Osteoblast (primary cell): ENCODE data around the gene VASH2. TPM values are rescaled to one million over a fixed set of nuclear protein-coding genes. Genes with fewer than 3 reads are reported as not detected.

Experiments used
- DNase-seq: peaks from one replicate; pipeline ENCODE4 v3.0.0; 2011; ENCODE audit warnings: low spot score, mixed read lengths; ENCODE audit not compliant: insufficient read length; ENCODE audit errors: missing footprints
- H2AFZ ChIP-seq: 2 replicates; pipeline ENCODE4 v1.6.0; 2011; ENCODE audit warnings: mild to moderate bottlenecking, low read length
- H3K27ac ChIP-seq: 2 replicates; pipeline ENCODE4 v1.5.1; 2011; ENCODE audit warnings: mild to moderate bottlenecking, low read depth, low read length, moderate library complexity
- H3K27me3 ChIP-seq: 2 replicates; pipeline ENCODE4 v1.6.0; 2012; ENCODE audit warnings: mild to moderate bottlenecking, control low read depth, inconsistent platforms, low read length, moderate library complexity; ENCODE audit not compliant: insufficient read depth
- H3K36me3 ChIP-seq: 2 replicates; pipeline ENCODE4 v1.5.1; 2011; ENCODE audit warnings: mild to moderate bottlenecking, low read length, control low read depth, moderate library complexity; ENCODE audit not compliant: insufficient read depth
- H3K4me1 ChIP-seq: 2 replicates; pipeline ENCODE4 v1.5.1; 2011; ENCODE audit warnings: mild to moderate bottlenecking, low read length, control low read depth, moderate library complexity; ENCODE audit not compliant: insufficient read depth
- H3K4me2 ChIP-seq: 2 replicates; pipeline ENCODE4 v1.6.0; 2011; ENCODE audit warnings: mild to moderate bottlenecking, low read length; ENCODE audit not compliant: insufficient read depth
- H3K4me3 ChIP-seq: fragments of 200-600 bp; sonication (generic); 3 replicates; pipeline ENCODE4 v1.5.1; 2012; ENCODE audit warnings: mild to moderate bottlenecking, low read length, inconsistent platforms; ENCODE audit not compliant: insufficient read depth
- H3K79me2 ChIP-seq: 2 replicates; pipeline ENCODE4 v1.6.0; 2012; ENCODE audit warnings: mild to moderate bottlenecking, low read length, control low read depth, inconsistent platforms; ENCODE audit not compliant: insufficient read depth
- H3K9me3 ChIP-seq: 2 replicates; pipeline ENCODE4 v1.5.1; 2011; ENCODE audit warnings: low read depth, low read length, control low read depth
- H4K20me1 ChIP-seq: 2 replicates; pipeline ENCODE4 v1.6.0; 2012; ENCODE audit warnings: mild to moderate bottlenecking, low read length, control low read depth; ENCODE audit not compliant: insufficient read depth
- total RNA-seq: library from RNA; depleted of rRNA; stranded (reverse); fragments of >200 nt; gene quantifications from 2 replicates; pipeline ENCODE4 v1.2.3, GENCODE V29; 2012
- TF ChIP-seq, protein P1 (sequence below): IDR thresholded peaks from 2 replicates; pipeline ENCODE4 v1.5.1; 2011; ENCODE audit warnings: mild to moderate bottlenecking, low read depth, low read length, moderate library complexity; ENCODE audit errors: extremely low read depth

The VASH2 gene
- total RNA-seq, 1 donor, result 1.1 TPM

DNA sequence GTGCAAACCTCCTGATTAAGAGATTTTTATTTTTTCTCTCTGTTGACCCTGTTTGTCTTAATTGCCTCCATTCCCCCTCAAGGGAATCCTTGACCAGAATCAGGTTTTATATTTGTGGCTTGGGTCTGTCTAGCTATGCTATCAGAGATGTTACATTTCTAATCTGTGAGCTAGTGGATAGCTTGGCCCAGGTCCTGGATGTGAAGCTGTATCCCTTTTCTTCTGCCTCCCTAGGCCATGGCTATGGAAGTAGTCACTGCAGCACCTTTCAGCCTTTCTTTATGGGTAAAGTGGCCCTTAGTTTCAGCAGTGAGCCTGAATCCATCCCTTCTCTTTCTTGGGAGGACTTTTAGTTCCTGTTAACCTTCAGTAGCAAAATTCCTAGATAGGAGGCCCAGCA lies 82.3 kb downstream of the VASH2 start:
- no peaks in the 10 kb centered on the region for H4K20me1 ChIP-seq
- peaks cover 13% of the 10 kb centered on the region for H3K27me3 ChIP-seq
- no peak overlapping the region for H3K27ac ChIP-seq
- H3K4me3 ChIP-seq, result no peak overlapping the region
- no peak for DNase-seq
- no peaks in the 10 kb centered on the region for H3K4me1 ChIP-seq
- TF ChIP-seq, protein P1, sequence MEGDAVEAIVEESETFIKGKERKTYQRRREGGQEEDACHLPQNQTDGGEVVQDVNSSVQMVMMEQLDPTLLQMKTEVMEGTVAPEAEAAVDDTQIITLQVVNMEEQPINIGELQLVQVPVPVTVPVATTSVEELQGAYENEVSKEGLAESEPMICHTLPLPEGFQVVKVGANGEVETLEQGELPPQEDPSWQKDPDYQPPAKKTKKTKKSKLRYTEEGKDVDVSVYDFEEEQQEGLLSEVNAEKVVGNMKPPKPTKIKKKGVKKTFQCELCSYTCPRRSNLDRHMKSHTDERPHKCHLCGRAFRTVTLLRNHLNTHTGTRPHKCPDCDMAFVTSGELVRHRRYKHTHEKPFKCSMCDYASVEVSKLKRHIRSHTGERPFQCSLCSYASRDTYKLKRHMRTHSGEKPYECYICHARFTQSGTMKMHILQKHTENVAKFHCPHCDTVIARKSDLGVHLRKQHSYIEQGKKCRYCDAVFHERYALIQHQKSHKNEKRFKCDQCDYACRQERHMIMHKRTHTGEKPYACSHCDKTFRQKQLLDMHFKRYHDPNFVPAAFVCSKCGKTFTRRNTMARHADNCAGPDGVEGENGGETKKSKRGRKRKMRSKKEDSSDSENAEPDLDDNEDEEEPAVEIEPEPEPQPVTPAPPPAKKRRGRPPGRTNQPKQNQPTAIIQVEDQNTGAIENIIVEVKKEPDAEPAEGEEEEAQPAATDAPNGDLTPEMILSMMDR, result no peak
- no peak overlapping the region for H2AFZ ChIP-seq
- no peak overlapping the region for H3K4me2 ChIP-seq
- no peaks in the 10 kb centered on the region for H3K36me3 ChIP-seq
- no peaks in the 10 kb centered on the region for H3K9me3 ChIP-seq
- H3K79me2 ChIP-seq, result no peaks in the 10 kb centered on the region

DNA sequence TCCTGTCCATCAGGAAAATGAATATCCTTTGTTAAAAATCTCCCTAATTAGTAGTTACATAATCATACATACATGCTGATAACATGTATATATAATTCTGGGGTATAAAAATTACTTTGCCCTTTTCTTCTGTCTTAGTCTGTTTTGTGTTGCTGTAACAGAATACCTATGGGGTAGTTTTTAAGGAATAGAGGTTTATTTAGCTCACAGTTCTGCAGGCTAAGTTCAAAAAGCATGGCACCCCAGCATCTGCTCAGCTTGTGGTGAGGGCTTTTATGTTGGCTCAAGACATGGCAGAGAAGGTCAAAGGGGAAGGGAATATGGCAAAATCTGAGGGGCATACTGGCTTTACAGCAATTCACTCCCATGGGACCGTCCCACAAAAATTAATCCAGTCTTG lies 84.4 kb downstream of the VASH2 start:
- Histone ChIP-seq H3K79me2 (no peaks in the 10 kb centered on the region), H3K4me2 (no peak overlapping the region), H2AFZ (no peak overlapping the region), H3K27me3 (peaks cover 13% of the 10 kb centered on the region), H3K36me3 (no peaks in the 10 kb centered on the region), H3K9me3 (no peaks in the 10 kb centered on the region), H3K27ac (no peak overlapping the region), H4K20me1 (no peaks in the 10 kb centered on the region), H3K4me3 (no peak overlapping the region), H3K4me1 (no peaks in the 10 kb centered on the region)
- DNase-seq, result no peak
- TF ChIP-seq, protein P1, result no peak

DNA sequence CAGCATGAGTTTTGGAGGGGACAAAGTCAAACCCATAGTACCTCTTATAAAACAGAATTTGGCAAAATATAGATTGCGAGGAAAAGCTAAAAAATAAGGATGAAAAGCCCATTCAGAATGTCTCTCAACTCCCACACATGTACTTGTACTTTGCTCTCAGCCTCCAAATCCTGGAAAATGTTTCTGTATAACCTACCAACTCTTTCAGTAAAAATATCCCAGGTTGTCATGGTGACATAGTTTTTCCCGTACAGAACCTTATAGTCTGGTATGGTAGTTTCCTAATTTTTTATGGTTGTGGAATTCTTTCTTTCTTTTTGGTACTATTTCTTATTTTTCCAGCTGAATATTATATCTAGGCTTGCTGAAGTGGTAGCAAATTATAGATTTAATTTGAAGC lies 85.2 kb downstream of the VASH2 start:
- H3K27ac ChIP-seq, result no peak overlapping the region
- H3K36me3 ChIP-seq, result no peaks in the 10 kb centered on the region
- H3K79me2 ChIP-seq, result no peaks in the 10 kb centered on the region
- H2AFZ ChIP-seq, result no peak overlapping the region
- H3K9me3 ChIP-seq, result no peaks in the 10 kb centered on the region
- peaks cover 13% of the 10 kb centered on the region for H3K27me3 ChIP-seq
- no peak overlapping the region for H3K4me2 ChIP-seq
- no peak for DNase-seq
- TF ChIP-seq, protein P1, result no peak
- H3K4me3 ChIP-seq, result no peak overlapping the region
- no peaks in the 10 kb centered on the region for H3K4me1 ChIP-seq
- H4K20me1 ChIP-seq, result no peaks in the 10 kb centered on the region

Other genes starting within 250 kb of the VASH2 start
- gene NSL1, start 158.8 kb upstream of the VASH2 start, total RNA-seq, result 28.2 and 29.8 TPM in 2 replicates
- 14.1 and 18.3 TPM in 2 replicates for gene TATDN3, start 158.6 kb upstream of the VASH2 start, total RNA-seq
- not detected in 2 replicates for gene SPATA45, start 102.9 kb upstream of the VASH2 start, total RNA-seq
- 5.4 and 11.2 TPM in 2 replicates for gene FLVCR1, start 92.3 kb upstream of the VASH2 start, total RNA-seq
- 46.3 and 59.2 TPM in 2 replicates for gene ANGEL2, start 65.3 kb downstream of the VASH2 start, total RNA-seq
- 35.1 and 44.2 TPM in 2 replicates for gene RPS6KC1, start 100.7 kb downstream of the VASH2 start, total RNA-seq